Mesenteric fat pad (tissue), 1 donor: ENCODE data around the gene KCNK4. TPM values are rescaled to one million over a fixed set of nuclear protein-coding genes. Genes with fewer than 3 reads are reported as not detected.
A peak's percentile ranks its signal among the peaks of the same experiment; 100 is the strongest.

ENCODE experiments used
- DNase-seq: peaks from one replicate; pipeline ENCODE4 v3.0.0-alpha.2; 2020; ENCODE audit warnings: low spot score
- total RNA-seq: library from RNA; stranded (reverse); fragmentation: NEBNext Ultra II Directional; extraction: Animal tissue kit (Norgen Biotek cat#: 25700); gene quantifications from one replicate; pipeline ENCODE4 v1.2.1, GENCODE V29; 2021
- donor health status: DM: yes; HTN: yes; CAD: no.

The KCNK4 gene
- total RNA-seq, 1 donor from 2014 or later, result not detected

DNA sequence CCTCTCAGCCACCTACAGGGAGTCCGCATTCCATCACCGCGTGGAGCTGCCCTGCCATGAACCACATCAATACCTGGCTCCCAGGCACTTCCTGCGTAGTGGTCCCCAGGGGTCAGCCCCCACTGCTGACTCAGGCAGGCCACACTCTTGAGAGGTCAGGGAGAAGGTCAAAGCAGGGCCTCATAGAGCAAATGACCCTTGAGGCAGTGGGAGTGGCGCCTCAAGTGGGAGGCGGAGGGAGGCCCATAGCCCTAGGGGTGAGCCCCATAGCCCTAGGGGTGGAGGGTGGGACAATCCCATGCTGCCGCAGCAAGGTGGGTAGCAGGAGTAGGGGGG, 31.8 kb downstream of the KCNK4 start:
- DNase-seq, result peak; percentile 57

- peak; percentile 64 for DNase-seq
Observed at GRCh38 chr11:64323373-64323772, 32.3 kb downstream of the KCNK4 start.

GRCh38 chr11:64323984-64324383, 32.9 kb downstream of the KCNK4 start:
- peak; percentile 62 for DNase-seq

DNA sequence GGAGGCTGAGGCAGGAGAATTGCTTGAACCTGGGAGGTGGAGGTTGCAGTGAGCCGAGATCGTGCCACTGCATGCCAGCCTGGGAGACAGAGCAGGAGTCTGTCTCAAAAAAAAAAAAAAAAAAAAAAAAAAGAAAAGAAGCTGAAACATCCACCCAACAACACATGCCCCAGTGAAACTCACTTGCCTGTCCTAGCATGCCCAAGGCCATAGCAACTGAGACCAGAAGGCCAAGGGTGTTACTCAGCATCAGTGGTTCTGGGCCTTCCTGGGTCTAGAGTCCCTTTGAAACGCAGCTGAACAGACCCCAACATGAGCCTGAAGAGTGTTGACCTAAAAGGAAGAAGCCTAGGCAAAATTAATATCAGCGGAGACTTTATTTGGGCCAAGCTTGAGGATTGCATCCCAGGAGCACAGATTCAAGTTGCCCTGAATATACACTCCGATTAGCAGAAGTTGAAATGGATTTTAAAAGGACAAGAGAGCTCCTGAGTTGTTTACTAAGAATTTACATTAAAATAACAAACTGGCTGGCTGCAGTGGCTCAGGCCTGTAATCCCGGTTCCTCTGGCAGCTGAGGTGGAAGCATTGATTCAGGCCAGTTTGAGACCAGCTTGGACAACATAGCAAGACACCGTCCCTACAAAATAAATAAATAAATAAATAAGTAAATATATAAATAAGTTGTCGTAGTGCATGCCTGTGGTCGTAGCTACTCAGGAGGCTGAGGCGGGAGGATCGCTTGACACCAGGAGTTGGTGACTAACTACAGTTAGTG, 33.8 kb downstream of the KCNK4 start:
- no peak for DNase-seq

- DNase-seq, result no peak
Observed at GRCh38 chr11:64327375-64327774, 36.3 kb downstream of the KCNK4 start.

DNA sequence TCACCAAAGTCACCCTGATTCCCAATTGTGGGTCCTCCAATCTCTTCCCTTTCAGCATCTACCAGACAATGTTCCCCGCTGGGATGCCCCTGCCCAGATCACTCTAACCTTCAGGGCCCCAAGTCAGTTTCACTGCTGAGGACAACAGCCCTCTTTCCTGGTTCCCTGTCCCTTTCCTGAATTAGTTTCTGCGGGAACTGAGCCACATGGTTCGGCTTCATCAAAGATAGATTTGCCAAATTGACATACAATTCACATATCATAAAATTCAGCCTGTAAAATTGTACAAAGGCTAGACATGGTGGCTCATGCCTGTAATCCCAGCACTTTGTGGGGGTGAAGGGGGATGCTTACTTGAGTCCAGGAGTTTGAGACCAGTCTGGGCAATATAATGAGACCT, 36.9 kb downstream of the KCNK4 start:
- no peak for DNase-seq

DNA sequence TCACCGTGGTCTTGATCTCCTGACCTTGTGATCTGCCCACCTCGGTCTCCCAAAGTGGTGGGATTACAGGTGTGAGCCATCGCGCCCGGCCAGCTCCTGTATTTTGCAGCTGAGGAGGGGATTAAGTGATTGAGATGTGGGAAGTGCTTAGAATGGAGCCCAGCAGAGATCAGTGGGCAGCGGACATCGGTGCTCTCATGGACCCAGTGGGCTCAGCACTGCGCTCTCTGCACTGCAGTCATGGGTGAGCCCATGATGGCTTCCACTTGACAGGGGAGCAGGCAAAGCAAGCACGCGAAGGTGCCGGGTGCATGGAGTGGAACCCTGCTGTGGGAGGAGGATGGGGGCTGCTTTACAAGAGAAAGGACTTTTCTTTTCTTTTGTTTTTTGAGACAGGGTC, 39.8 kb downstream of the KCNK4 start:
- no peak for DNase-seq

DNA sequence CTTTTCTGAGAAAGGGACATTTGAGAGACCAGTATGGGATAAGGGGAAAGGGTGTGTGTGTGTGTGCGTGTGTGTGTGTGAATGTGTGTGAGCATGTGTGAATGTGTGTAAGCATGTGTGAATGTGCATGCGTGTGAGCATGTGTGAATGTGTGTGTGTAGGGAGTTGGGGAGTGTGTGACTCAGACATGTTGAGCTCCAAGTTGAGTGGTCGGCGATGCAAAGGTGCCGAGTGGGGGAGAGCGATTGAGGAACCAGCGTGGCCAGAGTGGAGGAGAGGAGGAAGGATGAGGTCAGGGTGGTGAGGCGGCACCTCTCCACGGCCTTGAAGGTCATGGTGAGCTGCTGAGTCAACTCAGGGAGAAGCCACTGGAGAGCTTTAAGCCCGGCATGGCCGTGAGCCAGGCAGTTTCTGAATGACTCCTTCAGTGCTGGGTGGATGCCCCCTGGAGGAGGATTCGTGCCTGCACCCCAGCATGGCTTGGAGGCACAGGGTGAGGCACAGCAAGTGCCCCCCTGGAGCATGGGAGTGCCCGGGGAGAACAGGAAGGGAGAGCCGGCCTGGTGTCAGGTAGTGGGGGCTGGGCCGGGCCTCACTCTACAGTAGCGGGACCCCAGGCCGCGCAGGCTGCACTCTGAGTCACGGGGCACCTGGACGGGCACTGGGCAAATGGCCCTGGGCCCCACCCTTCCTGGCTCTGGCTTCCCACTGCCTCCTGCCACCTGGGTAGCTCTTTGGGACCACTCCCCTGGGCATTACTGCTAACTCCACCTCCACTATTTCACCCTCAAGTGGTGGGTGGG, 40.7 kb downstream of the KCNK4 start:
- DNase-seq, result peak; percentile 90

DNA sequence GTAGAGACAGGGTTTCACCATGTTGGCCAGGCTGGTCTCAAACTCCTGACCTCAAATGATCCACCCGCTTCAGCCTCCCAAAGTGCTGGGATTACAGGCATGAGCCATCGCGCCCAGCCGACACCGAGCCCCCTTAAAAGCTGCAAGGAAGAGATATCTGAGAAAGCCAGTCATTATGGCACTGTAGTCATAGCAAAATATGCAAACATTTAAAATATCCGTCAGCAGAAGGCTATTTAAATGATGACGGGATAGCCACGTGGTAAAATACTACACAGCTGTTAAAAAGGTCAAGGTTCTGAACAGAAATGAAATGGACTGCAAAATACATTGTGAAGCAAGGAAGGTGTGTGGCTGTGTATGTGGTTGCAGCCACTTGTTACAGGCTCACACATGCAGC, 42.5 kb downstream of the KCNK4 start:
- DNase-seq, result no peak

GRCh38 chr11:64334764-64335735, 43.9 kb downstream of the KCNK4 start:
- no peak for DNase-seq

GRCh38 chr11:64337538-64338249, 46.6 kb downstream of the KCNK4 start:
- DNase-seq, result no peak

DNA sequence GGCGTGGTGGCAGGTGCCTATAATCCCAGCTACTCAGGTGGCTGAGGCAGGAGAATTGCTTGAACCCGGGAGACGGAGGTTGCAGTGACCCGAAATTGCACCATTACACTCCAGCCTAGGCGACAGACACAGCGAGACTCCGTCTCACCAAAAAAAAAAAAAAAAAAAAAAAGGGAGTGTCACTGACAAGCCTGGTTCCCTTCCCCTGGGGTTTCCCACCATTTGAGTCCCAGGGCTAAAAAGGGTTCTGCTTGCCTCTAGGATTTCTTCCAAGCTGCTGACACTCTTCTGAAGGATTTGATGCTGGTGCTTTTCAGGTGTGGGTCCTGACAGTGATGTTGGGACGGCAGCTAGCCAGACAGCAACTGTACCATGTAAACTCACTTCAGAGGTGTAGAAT, 47.6 kb downstream of the KCNK4 start:
- DNase-seq, result no peak

GRCh38 chr11:64339286-64339685, 48.2 kb downstream of the KCNK4 start:
- DNase-seq, result no peak

GRCh38 chr11:64339754-64340408, 48.8 kb downstream of the KCNK4 start, which contains the start of gene CCDC88B:
Gene CCDC88B, plus strand, starts transcription at chr11:64340204. Its CDS starts 63 bp downstream, at chr11:64340267.
- DNase-seq, result no peak

DNA sequence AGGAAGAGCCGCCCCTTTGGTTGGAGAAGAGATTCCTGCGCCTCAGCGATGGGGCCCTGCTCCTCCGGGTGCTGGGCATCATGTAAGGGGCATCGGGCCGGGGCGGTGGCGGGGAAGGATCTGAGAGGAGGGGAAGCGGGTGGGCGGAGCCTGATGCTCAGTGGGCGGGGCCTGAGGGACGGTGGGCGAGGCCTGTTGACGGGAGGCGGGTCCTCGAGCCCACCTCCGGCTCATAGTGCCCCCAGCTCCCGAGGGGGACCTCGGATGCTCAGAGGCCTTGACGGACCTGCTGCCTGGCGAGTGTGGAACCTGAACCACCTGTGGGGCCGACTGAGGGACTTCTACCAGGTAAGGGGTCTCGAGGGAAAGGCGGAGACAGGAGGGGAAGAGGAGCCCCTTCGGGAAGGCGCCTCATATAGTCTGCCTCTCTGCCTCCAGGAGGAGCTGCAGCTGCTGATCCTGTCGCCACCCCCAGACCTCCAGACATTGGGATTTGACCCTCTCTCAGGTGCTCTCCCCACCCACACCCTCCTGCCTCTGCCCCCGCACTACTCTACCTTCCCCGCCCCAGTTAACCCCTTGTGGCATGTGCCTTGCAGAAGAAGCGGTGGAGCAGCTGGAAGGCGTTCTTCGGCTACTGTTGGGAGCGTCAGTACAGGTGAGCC, 49.7 kb downstream of the KCNK4 start:
- DNase-seq, result no peak

- DNase-seq, result no peak
Observed at GRCh38 chr11:64341429-64341828, 50.3 kb downstream of the KCNK4 start.

GRCh38 chr11:64341851-64342791, 51.0 kb downstream of the KCNK4 start:
- peak; percentile 96 for DNase-seq
